Body of pancreas (tissue), 4 donors: ENCODE data around the gene PACRG.

Experiments
- POLR2A ChIP-seq, 3 donors: fragments of 450-650 bp; IDR thresholded peaks; one replicate each; pipeline ENCODE4 v1.6.1; 2016; ENCODE audit warnings: antibody characterized with exemption in 3 of 3, mild to moderate bottlenecking in 2 of 3
- TF ChIP-seq, protein P1 (sequence below), 7 experiments: fragments of 450-650 bp in 4 of 7; fragments of 200-600 bp in 3 of 7; sonication (generic) in 3 of 7; IDR thresholded peaks; one replicate each; pipeline ENCODE4 v1.5.1; 2016 to 2019; ENCODE audit warnings: antibody characterized with exemption in 7 of 7

DNA sequence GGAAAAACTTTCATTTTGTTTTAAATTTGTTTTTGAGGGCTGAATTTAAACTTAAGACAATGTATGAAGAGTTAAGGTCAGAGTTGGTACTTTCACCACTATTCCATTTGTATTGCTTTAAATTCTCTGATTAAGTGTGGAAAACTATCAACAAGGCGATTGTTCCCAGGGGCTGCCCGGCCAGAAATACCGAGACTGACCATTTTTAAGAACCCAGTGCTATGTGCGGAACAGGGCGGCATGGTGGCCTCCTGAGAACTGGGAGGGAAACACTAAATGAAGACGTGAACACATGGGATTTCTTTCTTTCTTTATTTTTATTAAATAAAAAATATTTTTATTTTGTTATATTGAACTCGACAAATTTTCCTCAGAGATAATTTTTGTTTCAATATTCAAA is 465.6 kb downstream of the PACRG start:
- TF ChIP-seq, protein P1, sequence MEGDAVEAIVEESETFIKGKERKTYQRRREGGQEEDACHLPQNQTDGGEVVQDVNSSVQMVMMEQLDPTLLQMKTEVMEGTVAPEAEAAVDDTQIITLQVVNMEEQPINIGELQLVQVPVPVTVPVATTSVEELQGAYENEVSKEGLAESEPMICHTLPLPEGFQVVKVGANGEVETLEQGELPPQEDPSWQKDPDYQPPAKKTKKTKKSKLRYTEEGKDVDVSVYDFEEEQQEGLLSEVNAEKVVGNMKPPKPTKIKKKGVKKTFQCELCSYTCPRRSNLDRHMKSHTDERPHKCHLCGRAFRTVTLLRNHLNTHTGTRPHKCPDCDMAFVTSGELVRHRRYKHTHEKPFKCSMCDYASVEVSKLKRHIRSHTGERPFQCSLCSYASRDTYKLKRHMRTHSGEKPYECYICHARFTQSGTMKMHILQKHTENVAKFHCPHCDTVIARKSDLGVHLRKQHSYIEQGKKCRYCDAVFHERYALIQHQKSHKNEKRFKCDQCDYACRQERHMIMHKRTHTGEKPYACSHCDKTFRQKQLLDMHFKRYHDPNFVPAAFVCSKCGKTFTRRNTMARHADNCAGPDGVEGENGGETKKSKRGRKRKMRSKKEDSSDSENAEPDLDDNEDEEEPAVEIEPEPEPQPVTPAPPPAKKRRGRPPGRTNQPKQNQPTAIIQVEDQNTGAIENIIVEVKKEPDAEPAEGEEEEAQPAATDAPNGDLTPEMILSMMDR (IDR thresholded peaks at IDR 0.05) = no peak
- TF ChIP-seq POLR2A (IDR thresholded peaks at IDR 0.05) = no peak
